GM12875 (cell line): ENCODE measurements around the gene GAPDH.
A peak's percentile ranks its signal among the peaks of the same experiment; 100 is the strongest.
"Not testable (repeated sequence)": the region's sequence is repeated elsewhere in the genome, so short reads cannot be mapped to it uniquely, and the experiment has no call there.

Experiments used
- H3K4me3 ChIP-seq: one replicate; pipeline ENCODE4 v1.5.1; 2011; ENCODE audit warnings: low read depth, low read length, control low read depth
- TF ChIP-seq, protein P1 (sequence below): IDR thresholded peaks from 2 replicates; pipeline ENCODE4 v1.5.1; 2011; ENCODE audit warnings: low read depth, mild to moderate bottlenecking, control low read depth, inconsistent platforms, low read length, moderate library complexity, borderline replicate concordance; ENCODE audit not compliant: insufficient read depth

The GAPDH gene

DNA sequence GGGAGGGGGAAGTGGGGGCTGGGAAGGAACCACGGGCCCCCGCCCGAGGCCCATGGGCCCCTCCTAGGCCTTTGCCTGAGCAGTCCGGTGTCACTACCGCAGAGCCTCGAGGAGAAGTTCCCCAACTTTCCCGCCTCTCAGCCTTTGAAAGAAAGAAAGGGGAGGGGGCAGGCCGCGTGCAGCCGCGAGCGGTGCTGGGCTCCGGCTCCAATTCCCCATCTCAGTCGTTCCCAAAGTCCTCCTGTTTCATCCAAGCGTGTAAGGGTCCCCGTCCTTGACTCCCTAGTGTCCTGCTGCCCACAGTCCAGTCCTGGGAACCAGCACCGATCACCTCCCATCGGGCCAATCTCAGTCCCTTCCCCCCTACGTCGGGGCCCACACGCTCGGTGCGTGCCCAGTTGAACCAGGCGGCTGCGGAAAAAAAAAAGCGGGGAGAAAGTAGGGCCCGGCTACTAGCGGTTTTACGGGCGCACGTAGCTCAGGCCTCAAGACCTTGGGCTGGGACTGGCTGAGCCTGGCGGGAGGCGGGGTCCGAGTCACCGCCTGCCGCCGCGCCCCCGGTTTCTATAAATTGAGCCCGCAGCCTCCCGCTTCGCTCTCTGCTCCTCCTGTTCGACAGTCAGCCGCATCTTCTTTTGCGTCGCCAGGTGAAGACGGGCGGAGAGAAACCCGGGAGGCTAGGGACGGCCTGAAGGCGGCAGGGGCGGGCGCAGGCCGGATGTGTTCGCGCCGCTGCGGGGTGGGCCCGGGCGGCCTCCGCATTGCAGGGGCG lies at the start of gene GAPDH:
TSS of gene GAPDH (plus strand) at position 595 of the 772 bp plus-strand sequence. CDS start 316 bp downstream, outside the sequence.
- TF ChIP-seq, protein P1, sequence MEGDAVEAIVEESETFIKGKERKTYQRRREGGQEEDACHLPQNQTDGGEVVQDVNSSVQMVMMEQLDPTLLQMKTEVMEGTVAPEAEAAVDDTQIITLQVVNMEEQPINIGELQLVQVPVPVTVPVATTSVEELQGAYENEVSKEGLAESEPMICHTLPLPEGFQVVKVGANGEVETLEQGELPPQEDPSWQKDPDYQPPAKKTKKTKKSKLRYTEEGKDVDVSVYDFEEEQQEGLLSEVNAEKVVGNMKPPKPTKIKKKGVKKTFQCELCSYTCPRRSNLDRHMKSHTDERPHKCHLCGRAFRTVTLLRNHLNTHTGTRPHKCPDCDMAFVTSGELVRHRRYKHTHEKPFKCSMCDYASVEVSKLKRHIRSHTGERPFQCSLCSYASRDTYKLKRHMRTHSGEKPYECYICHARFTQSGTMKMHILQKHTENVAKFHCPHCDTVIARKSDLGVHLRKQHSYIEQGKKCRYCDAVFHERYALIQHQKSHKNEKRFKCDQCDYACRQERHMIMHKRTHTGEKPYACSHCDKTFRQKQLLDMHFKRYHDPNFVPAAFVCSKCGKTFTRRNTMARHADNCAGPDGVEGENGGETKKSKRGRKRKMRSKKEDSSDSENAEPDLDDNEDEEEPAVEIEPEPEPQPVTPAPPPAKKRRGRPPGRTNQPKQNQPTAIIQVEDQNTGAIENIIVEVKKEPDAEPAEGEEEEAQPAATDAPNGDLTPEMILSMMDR, result no peak
- peak within 1 kb of the TSS; percentile 93 for H3K4me3 ChIP-seq

DNA sequence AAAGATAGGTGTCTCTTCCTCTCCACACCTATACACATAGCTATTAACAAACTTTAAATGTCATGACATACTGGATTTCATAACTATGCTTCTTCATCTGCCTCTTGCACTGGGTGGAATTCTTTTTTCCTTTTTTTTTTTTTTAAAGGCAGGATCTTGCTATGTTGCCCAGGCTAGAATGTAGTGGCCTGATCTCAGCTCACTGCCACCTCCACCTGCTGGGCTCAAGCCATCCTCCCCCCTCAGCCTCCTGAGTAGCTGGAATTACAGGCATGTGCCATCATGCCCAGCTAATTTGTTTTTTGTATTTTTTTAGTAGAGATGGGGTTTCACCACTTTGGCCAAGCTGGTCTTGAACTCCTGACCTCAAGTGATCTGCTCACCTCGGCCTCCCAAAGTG lies 46.1 kb upstream of the GAPDH start:
- H3K4me3 ChIP-seq, result no peak overlapping the region
- TF ChIP-seq, protein P1, result no peak

DNA sequence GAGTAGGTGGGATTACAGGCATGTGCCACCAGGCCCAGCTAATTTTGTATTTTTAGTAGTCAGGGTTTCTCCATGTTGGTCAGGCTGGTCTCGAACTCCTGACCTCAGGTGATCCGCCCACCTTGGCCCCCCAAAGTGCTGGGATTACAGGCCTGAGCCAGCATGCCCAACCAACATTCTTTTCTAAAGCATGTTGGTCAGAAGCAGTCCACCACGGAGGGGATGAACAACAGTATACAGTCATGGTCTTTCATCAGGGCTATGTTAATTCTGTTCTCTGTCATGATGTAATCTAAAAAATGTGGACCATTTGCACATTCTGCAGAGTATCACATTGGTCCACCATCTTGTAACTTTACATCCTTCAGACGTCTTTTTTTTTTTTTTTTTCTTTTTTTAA lies 44.9 kb upstream of the GAPDH start:
- TF ChIP-seq, protein P1, result no peak
- no peak overlapping the region for H3K4me3 ChIP-seq

DNA sequence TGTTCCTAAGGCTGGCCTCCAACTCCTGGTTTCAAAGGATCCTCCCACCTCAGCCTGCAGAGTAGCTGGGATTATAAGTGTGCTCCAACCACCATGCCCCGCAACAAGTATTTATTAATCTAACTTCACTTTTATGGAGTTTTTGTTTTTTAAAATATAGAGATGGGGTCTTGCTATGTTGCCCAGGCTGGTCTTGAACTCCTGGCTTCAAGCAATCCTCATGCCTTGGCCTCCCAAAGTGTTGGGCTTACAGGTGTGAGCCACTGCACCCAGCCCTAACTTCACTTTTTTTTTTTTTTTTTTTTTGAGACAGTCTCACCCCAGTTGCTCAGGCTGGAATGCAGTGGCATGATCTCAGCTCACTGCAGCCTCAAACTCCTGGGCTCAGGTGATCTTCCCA lies 43.6 kb upstream of the GAPDH start:
- H3K4me3 ChIP-seq, result not testable (repeated sequence)

DNA sequence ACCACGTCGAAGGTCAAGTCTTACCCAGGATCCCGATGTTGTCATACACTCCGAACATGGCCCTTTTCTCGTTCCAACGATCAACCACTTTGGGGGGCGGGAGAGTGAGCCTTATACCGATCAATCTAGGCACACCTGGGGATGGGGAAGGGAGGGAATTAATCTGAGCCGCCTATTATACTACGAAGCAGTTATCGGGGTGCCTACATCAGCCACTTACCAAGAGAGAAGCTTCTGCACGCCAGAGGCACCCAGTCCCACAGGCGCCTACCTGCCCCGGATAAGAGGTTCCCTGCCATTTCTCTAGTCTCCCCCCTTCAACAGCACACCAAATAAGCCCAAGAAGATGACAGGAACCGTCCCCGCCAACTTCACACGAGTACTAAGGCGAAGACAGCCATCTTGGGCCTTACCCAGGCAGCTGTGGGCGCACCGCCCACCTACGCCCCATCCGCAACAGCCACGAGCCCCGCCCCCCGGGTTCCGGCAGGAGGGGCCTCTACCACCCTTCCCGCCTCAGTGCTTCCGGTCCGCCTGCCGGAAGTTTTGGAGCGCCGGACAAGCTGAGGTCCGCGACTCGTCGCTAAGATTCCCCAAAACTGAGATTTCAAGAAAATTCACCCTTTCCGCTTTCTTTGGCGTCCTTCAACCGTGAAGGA lies 41.4 kb upstream of the GAPDH start, which contains the start of gene MRPL51:
TSS of gene MRPL51 (minus strand) at position 425 of the 659 bp plus-strand sequence. CDS start at position 299, 126 bp downstream.
- TF ChIP-seq, protein P1, result no peak
- H3K4me3 ChIP-seq, result peak within 1 kb of the TSS; percentile 88

DNA sequence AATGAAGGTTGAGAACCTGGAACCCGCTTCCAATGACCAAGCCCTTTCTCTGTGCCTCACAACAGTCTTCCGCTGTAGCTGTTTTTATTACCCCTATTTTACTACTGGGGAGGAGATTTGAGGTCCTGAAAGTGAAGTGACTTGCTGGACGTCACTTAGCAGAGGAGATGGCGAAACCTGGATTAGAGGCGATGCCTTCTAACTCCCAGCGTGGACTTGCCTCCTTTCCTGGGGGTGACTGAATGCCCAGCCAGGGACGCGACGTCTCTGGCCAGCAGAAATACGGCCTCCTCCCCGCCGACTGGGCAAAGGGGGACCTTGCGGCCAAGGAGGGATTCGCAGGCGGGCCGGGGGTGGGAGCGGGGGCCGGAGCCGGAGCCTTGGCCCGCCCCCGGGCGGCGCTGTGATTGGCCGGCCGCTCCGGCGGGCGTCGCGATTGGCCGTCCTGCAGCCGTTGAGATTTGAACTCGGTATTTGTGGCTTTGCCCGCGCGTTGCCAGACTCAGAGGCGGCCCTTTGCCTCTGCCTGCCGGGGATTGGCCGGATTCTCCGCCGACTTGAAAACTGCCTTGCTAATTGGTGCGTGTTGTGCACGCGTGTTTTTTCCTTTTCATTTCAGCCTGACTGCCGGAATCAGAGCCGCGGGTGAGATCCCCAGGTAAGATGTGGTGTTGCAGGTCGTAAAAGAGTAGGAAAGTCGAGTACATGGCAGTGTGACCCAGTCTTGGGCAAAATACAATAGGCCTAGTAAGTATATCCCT lies 40.6 kb upstream of the GAPDH start, which contains the start of gene NCAPD2:
TSS of gene NCAPD2 (plus strand) at position 606 of the 761 bp plus-strand sequence. CDS start 997 bp downstream, outside the sequence.
- TF ChIP-seq, protein P1, result peak; percentile 24; the same call in 1 of the 2 replicates
- H3K4me3 ChIP-seq, result peak within 1 kb of the TSS; percentile 88

DNA sequence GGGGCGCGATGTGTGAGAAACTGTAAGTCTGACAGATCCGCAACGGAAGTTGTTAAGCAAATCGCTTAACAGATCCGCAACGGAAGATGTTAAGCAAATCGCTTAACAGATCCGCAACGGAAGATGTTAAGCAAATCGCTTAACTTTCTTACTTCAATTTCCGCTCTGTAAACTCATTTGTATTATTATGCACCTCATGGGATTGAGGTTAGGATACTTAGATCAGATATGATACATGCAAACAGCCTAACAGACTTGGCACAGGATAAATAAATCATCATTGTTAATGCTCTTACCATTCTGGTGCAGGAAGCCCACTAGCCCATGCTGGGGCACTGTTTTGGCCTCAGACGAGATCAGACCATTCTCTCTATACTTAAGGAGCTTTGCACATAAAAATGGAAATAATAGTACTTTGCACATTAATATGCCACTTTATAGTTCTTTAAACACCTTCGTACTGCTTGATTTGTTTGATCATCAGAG lies 40.0 kb upstream of the GAPDH start:
- TF ChIP-seq, protein P1, result no peak
- peak overlapping the region; percentile 47 for H3K4me3 ChIP-seq
